ENCODE results near the gene CST9L. TPM values are rescaled to one million over a fixed set of nuclear protein-coding genes. Genes with fewer than 3 reads are reported as not detected.

The CST9L gene
- total RNA-seq, 2 experiments from 2014 or later, result not detected

- BruUV-seq (replicated peaks), result no TSS peak
- Histone ChIP-seq H3K9me2 (ENCODE audit: insufficient read depth, low read length) (no peaks in the 10 kb centered on the region), H2AFZ (ENCODE audit: low read length) (no peak overlapping the region), H3K79me2 (ENCODE audit: insufficient read depth, low read depth, low read length) (no peaks in the 10 kb centered on the region), H3K36me3 (ENCODE audit: insufficient read depth, low read length) (no peaks in the 10 kb centered on the region), H4K20me1 (ENCODE audit: insufficient read depth, low read length) (no peaks in the 10 kb centered on the region), H3K9me3 (ENCODE audit: low read length) (no peaks in the 10 kb centered on the region), H3K4me3 (ENCODE audit: low read depth, low read length, poor library complexity, severe bottlenecking) (no peak overlapping the region), H3K4me2 (ENCODE audit: low read length) (no peak overlapping the region), H3K4me1 (ENCODE audit: insufficient read depth, low read length, poor library complexity, severe bottlenecking) (no peaks in the 10 kb centered on the region), H3K27ac (ENCODE audit: low read depth, low read length, poor library complexity, severe bottlenecking) (no peak overlapping the region)
- ChIA-PET CTCF (ENCODE audit: unreplicated experiment) (no interaction called here), POLR2A (interaction anchor here (0.6 kb wide), 1 partner anchor 35 kb away, joined by 3 read pairs; no protein-coding TSS in a partner anchor)
- intact Hi-C loops (cut with micrococcal nuclease; ENCODE audit: unreplicated experiment), result no loop called here
- no peak for DNase-seq (ENCODE audit: low spot score)
- TF ChIP-seq, protein P1, sequence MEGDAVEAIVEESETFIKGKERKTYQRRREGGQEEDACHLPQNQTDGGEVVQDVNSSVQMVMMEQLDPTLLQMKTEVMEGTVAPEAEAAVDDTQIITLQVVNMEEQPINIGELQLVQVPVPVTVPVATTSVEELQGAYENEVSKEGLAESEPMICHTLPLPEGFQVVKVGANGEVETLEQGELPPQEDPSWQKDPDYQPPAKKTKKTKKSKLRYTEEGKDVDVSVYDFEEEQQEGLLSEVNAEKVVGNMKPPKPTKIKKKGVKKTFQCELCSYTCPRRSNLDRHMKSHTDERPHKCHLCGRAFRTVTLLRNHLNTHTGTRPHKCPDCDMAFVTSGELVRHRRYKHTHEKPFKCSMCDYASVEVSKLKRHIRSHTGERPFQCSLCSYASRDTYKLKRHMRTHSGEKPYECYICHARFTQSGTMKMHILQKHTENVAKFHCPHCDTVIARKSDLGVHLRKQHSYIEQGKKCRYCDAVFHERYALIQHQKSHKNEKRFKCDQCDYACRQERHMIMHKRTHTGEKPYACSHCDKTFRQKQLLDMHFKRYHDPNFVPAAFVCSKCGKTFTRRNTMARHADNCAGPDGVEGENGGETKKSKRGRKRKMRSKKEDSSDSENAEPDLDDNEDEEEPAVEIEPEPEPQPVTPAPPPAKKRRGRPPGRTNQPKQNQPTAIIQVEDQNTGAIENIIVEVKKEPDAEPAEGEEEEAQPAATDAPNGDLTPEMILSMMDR (conservative IDR thresholded peaks at IDR 0.05; ENCODE audit: low read length), result no peak
These were observed 33.3 kb downstream of the CST9L start for GRCh38 chr20:23534801-23535593.

GRCh38 chr20:23533161-23533560 is 35.1 kb downstream of the CST9L start:
- intact Hi-C loops (cut with micrococcal nuclease; ENCODE audit: unreplicated experiment), result no loop called here
- H3K27ac ChIP-seq (ENCODE audit: low read depth, low read length, poor library complexity, severe bottlenecking), result no peak overlapping the region
- ChIA-PET POLR2A (no interaction called here), CTCF (ENCODE audit: unreplicated experiment) (no interaction called here)
- TF ChIP-seq, protein P1 (conservative IDR thresholded peaks at IDR 0.05; ENCODE audit: low read length), result no peak
- no peak for TF ChIP-seq EZH2phosphoT487 (IDR thresholded peaks at IDR 0.05; ENCODE audit: borderline replicate concordance, low read depth, low read length)
- H3K36me3 ChIP-seq (ENCODE audit: insufficient read depth, low read length), result no peaks in the 10 kb centered on the region
- H3K9me3 ChIP-seq (ENCODE audit: low read length), result no peaks in the 10 kb centered on the region
- BruUV-seq (replicated peaks), result no TSS peak
- no peak overlapping the region for H3K4me3 ChIP-seq (ENCODE audit: low read depth, low read length, poor library complexity, severe bottlenecking)
- no peaks in the 10 kb centered on the region for H3K4me1 ChIP-seq (ENCODE audit: insufficient read depth, low read length, poor library complexity, severe bottlenecking)
- no peaks in the 10 kb centered on the region for H3K79me2 ChIP-seq (ENCODE audit: insufficient read depth, low read depth, low read length)
- DNase-seq (ENCODE audit: low spot score), result no peak
- H4K20me1 ChIP-seq (ENCODE audit: insufficient read depth, low read length), result no peaks in the 10 kb centered on the region
- no peak overlapping the region for H3K4me2 ChIP-seq (ENCODE audit: low read length)
- H3K9me2 ChIP-seq (ENCODE audit: insufficient read depth, low read length), result no peaks in the 10 kb centered on the region
- no peak overlapping the region for H2AFZ ChIP-seq (ENCODE audit: low read length)

- TF ChIP-seq, protein P1 (conservative IDR thresholded peaks at IDR 0.05; ENCODE audit: low read length), result no peak
- no peak for TF ChIP-seq EZH2phosphoT487 (IDR thresholded peaks at IDR 0.05; ENCODE audit: borderline replicate concordance, low read depth, low read length)
- no peaks in the 10 kb centered on the region for H3K79me2 ChIP-seq (ENCODE audit: insufficient read depth, low read depth, low read length)
- H3K4me2 ChIP-seq (ENCODE audit: low read length), result no peak overlapping the region
- H3K9me2 ChIP-seq (ENCODE audit: insufficient read depth, low read length), result no peaks in the 10 kb centered on the region
- ChIA-PET POLR2A (no interaction called here), CTCF (ENCODE audit: unreplicated experiment) (no interaction called here)
- no peaks in the 10 kb centered on the region for H3K36me3 ChIP-seq (ENCODE audit: insufficient read depth, low read length)
- no peak overlapping the region for H2AFZ ChIP-seq (ENCODE audit: low read length)
- BruUV-seq (replicated peaks), result no TSS peak
- no peaks in the 10 kb centered on the region for H3K9me3 ChIP-seq (ENCODE audit: low read length)
- H3K4me1 ChIP-seq (ENCODE audit: insufficient read depth, low read length, poor library complexity, severe bottlenecking), result no peaks in the 10 kb centered on the region
- DNase-seq (ENCODE audit: low spot score), result no peak
- H3K27ac ChIP-seq (ENCODE audit: low read depth, low read length, poor library complexity, severe bottlenecking), result no peak overlapping the region
- H4K20me1 ChIP-seq (ENCODE audit: insufficient read depth, low read length), result no peaks in the 10 kb centered on the region
- no peak overlapping the region for H3K4me3 ChIP-seq (ENCODE audit: low read depth, low read length, poor library complexity, severe bottlenecking)
- intact Hi-C loops (cut with micrococcal nuclease; ENCODE audit: unreplicated experiment), result no loop called here
These were observed 35.8 kb downstream of the CST9L start for GRCh38 chr20:23532533-23532932.

Measured in OCI-LY7 (cell line).